CD4-positive, alpha-beta T cell (primary cell): Measurements from ENCODE around the gene CACNA1B. TPM values are rescaled to one million over a fixed set of nuclear protein-coding genes. Genes with fewer than 3 reads are reported as not detected.

Source experiments
- ATAC-seq: fragments of 200-7000 bp; cut with Tn5 transposase; one replicate; pipeline ENCODE4 v1.10.0; 2022; ENCODE audit warnings: mild to moderate bottlenecking; ENCODE audit not compliant: poor library complexity
- CTCF ChIA-PET: fragments of 350-600 bp; sonication (Branson Sonifier 250); formaldehyde crosslinking; loops from one replicate; lab custom pipeline; 2021; ENCODE audit warnings: antibody characterized with exemption, inconsistent platforms; lab: Charles Lee
- POLR2A ChIA-PET: fragments of 350-600 bp; sonication (Branson Sonifier 250); formaldehyde crosslinking; loops from one replicate; lab custom pipeline; 2021; ENCODE audit warnings: antibody characterized with exemption, inconsistent platforms; lab: Charles Lee
- DNase-seq, 14 experiments: peaks; one replicate each; pipeline ENCODE4 v3.0.0-alpha.2; 2013 to 2020; ENCODE audit warnings: mixed read lengths in 2 of 14
- H3K27ac ChIP-seq, 2 donors: one replicate each; pipeline versions ENCODE4 v1.5.1 to v1.7.0; 2013; ENCODE audit warnings: low read length in 2 of 2, low read depth in 1 of 2, mild to moderate bottlenecking in 1 of 2
- H3K27me3 ChIP-seq, 2 experiments: 1 replicate in 1 of 2; 2 replicates in 1 of 2; pipeline versions ENCODE4 v1.6.1 to v1.7.0; 2013; ENCODE audit warnings: low read length in 2 of 2, control low read depth in 1 of 2, mild to moderate bottlenecking in 1 of 2, moderate library complexity in 1 of 2; ENCODE audit not compliant: insufficient read depth in 2 of 2, control insufficient read depth in 1 of 2
- H3K36me3 ChIP-seq: one replicate; pipeline ENCODE4 v1.6.1; 2013; ENCODE audit warnings: low read length, control low read depth; ENCODE audit not compliant: insufficient read depth
- H3K4me1 ChIP-seq: one replicate; pipeline ENCODE4 v1.6.1; 2013; ENCODE audit warnings: low read length, control low read depth; ENCODE audit not compliant: insufficient read depth
- H3K4me3 ChIP-seq: one replicate; pipeline ENCODE4 v1.5.1; 2013; ENCODE audit warnings: mild to moderate bottlenecking, low read length, moderate library complexity
- H3K9me3 ChIP-seq, 2 experiments: 1 replicate in 1 of 2; 2 replicates in 1 of 2; pipeline versions ENCODE4 v1.6.1 to v1.7.0; 2013; ENCODE audit warnings: low read length in 2 of 2, mild to moderate bottlenecking in 2 of 2, control low read depth in 1 of 2, moderate library complexity in 1 of 2; ENCODE audit not compliant: control insufficient read depth in 1 of 2, insufficient read depth in 1 of 2
- H3K27ac Mint-ChIP-seq: one replicate; pipeline ENCODE4 v1.8.0; 2020; ENCODE audit warnings: mixed read lengths
- H3K27me3 Mint-ChIP-seq: one replicate; pipeline ENCODE4 v1.8.0; 2021; ENCODE audit warnings: mixed read lengths
- H3K36me3 Mint-ChIP-seq: one replicate; pipeline ENCODE4 v1.8.0; 2021; ENCODE audit warnings: low read depth, mixed read lengths
- H3K4me1 Mint-ChIP-seq: one replicate; pipeline ENCODE4 v1.8.0; 2021; ENCODE audit warnings: low read depth, mixed read lengths
- H3K4me3 Mint-ChIP-seq: one replicate; pipeline ENCODE4 v1.8.0; 2020; ENCODE audit warnings: mild to moderate bottlenecking, mixed read lengths
- H3K9me3 Mint-ChIP-seq: one replicate; pipeline ENCODE4 v1.8.0; 2020; ENCODE audit warnings: mixed read lengths
- intact Hi-C, 2 experiments: fragments of 100-400 bp; cut with DNase I in 1 of 2; cut with micrococcal nuclease in 1 of 2; formaldehyde crosslinking; loops; one replicate each; pipeline versions ENCODE4 v1.15.1 to v1.9.0; 2023 to 2025; cut with DNase I, micrococcal nuclease
- total RNA-seq, 174 experiments: library from RNA in 2 of 174; stranded (reverse) in 2 of 174; gene quantifications; one replicate each; pipeline ENCODE4 v1.2.3 and lab custom pipeline; 2021 to 2026
- TF ChIP-seq, protein P1 (sequence below): fragments of 200-600 bp; IDR thresholded peaks from one replicate; pipeline ENCODE4 v1.8.0; 2022; ENCODE audit warnings: antibody characterized with exemption, mild to moderate bottlenecking

CACNA1B gene
- total RNA-seq, 2 experiments from 2014 or later = not detected

DNA sequence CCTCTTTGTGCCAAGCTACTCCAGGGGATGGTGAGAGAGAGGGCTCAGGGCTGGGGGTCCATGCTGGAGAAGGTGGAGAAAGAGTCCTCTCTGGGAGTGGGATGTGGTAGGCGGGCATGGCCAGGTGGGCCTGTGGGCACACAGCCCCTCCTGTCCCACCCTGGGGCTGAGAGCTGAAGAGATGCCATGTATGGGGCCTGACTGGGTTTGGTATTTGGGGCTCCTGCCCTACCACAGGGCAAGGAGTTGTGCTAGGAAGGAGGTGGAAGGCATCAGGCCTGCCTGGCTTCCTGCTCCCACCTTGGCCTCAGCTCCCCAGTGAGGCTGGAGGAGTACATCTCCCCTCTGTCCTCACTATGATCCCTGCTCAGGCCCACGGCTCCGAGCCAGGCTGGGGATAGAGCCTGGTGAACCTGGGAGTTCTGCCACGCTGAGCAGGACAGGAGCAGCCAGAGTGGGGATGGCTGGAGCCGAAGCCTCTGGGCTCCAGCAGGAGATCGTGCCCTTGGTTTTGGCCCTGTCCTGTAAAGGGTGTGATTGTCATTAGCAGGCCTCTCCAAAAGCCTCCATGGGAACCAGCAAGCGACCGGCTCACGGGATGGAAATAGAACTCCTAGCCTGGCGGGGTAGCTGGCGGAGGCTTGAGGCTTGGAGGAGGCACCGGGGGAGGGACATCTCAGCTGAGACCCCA, 75.5 kb downstream of the CACNA1B start:
- Histone ChIP-seq H3K9me3 (peaks cover 0 to 6% of the 10 kb centered on the region in 2 experiments), H3K4me1 (no peaks in the 10 kb centered on the region), H3K36me3 (no peaks in the 10 kb centered on the region), H3K27ac (no peak overlapping the region), H3K27me3 (no peaks in the 10 kb centered on the region), H3K4me3 (no peak overlapping the region)
- Mint-ChIP-seq H3K36me3 (no peaks in the 10 kb centered on the region), H3K4me3 (no peak overlapping the region), H3K9me3 (no peaks in the 10 kb centered on the region), H3K4me1 (no peaks in the 10 kb centered on the region), H3K27ac (no peak overlapping the region), H3K27me3 (no peaks in the 10 kb centered on the region)
- ATAC-seq = no peak
- ChIA-PET CTCF (no interaction called here), POLR2A (no interaction called here)
- intact Hi-C loops = no loop called here
- no peak for DNase-seq
- TF ChIP-seq, protein P1, sequence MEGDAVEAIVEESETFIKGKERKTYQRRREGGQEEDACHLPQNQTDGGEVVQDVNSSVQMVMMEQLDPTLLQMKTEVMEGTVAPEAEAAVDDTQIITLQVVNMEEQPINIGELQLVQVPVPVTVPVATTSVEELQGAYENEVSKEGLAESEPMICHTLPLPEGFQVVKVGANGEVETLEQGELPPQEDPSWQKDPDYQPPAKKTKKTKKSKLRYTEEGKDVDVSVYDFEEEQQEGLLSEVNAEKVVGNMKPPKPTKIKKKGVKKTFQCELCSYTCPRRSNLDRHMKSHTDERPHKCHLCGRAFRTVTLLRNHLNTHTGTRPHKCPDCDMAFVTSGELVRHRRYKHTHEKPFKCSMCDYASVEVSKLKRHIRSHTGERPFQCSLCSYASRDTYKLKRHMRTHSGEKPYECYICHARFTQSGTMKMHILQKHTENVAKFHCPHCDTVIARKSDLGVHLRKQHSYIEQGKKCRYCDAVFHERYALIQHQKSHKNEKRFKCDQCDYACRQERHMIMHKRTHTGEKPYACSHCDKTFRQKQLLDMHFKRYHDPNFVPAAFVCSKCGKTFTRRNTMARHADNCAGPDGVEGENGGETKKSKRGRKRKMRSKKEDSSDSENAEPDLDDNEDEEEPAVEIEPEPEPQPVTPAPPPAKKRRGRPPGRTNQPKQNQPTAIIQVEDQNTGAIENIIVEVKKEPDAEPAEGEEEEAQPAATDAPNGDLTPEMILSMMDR = no peak

DNA sequence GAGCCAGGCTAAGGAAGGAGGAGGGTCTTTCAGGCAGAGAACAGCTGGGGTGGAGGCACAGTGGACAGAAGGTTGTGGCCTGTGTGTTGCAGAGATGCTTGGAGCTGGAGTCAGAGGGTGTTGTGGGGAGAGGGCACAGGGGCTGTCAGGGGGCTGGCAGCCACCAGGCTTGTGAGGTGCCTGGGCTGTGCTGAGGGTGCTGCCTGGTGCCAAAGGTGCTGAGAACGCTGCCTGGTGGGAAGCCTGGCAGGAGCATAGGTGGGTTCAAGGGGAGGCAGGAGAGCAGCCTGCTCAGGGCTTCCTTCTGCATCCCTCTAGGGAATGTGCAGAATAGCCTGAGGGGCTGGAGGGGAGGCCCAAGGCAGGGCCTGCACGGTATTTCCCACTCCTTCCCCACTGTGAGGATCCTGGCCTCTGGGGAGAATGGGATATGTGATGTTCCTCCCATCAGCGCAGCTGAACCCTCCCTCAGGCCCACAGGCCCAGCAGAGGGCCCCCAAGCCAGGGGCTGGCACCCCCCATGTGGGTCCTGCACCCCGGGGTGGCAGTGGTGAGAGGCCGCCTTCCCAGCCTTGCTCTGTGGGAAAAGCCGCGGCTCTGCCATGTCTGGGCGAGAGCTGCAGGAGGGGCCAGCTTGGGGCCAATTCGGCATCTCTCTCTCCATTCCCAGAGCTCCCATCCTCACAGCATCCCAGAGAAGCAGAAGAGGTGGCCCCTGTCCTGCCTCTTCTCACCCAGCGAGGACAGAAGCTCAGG, 76.3 kb downstream of the CACNA1B start:
- no peaks in the 10 kb centered on the region for H3K4me1 Mint-ChIP-seq
- ChIA-PET POLR2A (no interaction called here), CTCF (no interaction called here)
- no peak overlapping the region for H3K4me3 Mint-ChIP-seq
- intact Hi-C loops = no loop called here
- peak in 1 of 14 experiments; percentile 6 for DNase-seq
- no peak for ATAC-seq
- no peak overlapping the region for H3K4me3 ChIP-seq
- no peak overlapping the region for H3K27ac Mint-ChIP-seq
- no peaks in the 10 kb centered on the region for H3K9me3 Mint-ChIP-seq
- no peaks in the 10 kb centered on the region for H3K27me3 ChIP-seq
- no peaks in the 10 kb centered on the region for H3K27me3 Mint-ChIP-seq
- no peaks in the 10 kb centered on the region for H3K36me3 Mint-ChIP-seq
- H3K4me1 ChIP-seq = no peaks in the 10 kb centered on the region
- no peak overlapping the region for H3K27ac ChIP-seq
- peaks cover 0 to 6% of the 10 kb centered on the region in 2 experiments for H3K9me3 ChIP-seq
- TF ChIP-seq, protein P1 = no peak
- no peaks in the 10 kb centered on the region for H3K36me3 ChIP-seq

DNA sequence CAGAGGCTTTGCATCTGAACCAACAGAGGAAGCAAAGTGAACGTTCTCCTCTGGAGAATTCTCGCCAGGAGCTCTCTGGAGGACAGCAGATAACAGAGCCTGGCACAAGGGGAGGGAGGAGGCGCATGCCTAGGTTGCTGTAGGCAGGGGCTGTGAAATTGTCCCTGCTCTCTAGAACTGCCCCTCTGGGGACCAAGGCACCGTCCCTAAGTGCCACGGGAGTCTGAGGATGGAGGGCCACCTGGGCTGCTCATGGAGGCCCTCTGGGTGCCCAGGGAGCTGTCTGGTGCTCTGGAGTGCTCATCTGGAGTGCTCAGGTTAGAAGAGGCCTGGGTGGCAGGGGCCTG, 77.6 kb downstream of the CACNA1B start:
- Mint-ChIP-seq H3K9me3 (no peaks in the 10 kb centered on the region), H3K27ac (no peak overlapping the region), H3K4me3 (no peak overlapping the region), H3K4me1 (no peaks in the 10 kb centered on the region), H3K27me3 (no peaks in the 10 kb centered on the region), H3K36me3 (no peaks in the 10 kb centered on the region)
- POLR2A ChIA-PET = no interaction called here
- Histone ChIP-seq H3K36me3 (no peaks in the 10 kb centered on the region), H3K27ac (no peak overlapping the region), H3K9me3 (peaks cover 0 to 6% of the 10 kb centered on the region in 2 experiments), H3K4me3 (no peak overlapping the region), H3K4me1 (no peaks in the 10 kb centered on the region), H3K27me3 (no peaks in the 10 kb centered on the region)
- CTCF ChIA-PET = no interaction called here
- DNase-seq = no peak
- TF ChIP-seq, protein P1 = no peak
- intact Hi-C loops = no loop called here
- no peak for ATAC-seq
